HuH-7.5 (cell line): ENCODE measurements around the gene ARL4A.

Source experiments
- DNase-seq: peaks from one replicate; pipeline ENCODE4 v3.0.0; 2011; ENCODE audit warnings: low spot score

Gene ARL4A

GRCh38 chr7:12701433-12701832 is 14.0 kb downstream of the ARL4A start:
- no peak for DNase-seq

DNA sequence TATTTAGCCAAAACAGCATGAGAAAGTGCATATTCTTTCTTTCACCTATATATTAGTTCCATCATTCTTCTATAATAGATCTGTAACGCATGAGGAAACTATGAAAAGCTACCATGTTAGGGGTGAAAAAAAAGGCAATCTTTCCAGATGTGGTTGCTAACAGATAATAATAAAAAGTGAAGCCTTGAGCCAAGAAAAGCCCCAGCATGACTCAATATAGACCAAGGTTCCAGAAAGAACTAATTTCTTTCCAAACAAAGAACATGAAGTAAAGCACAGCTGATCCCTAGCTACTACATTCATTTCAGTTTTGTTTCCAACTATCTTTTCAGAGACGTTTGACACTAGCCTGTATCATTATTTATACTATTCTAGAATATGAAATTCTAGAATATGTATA is 16.4 kb downstream of the ARL4A start:
- DNase-seq = no peak

- DNase-seq = no peak
Observed at GRCh38 chr7:12705878-12706277, 18.4 kb downstream of the ARL4A start.

DNA sequence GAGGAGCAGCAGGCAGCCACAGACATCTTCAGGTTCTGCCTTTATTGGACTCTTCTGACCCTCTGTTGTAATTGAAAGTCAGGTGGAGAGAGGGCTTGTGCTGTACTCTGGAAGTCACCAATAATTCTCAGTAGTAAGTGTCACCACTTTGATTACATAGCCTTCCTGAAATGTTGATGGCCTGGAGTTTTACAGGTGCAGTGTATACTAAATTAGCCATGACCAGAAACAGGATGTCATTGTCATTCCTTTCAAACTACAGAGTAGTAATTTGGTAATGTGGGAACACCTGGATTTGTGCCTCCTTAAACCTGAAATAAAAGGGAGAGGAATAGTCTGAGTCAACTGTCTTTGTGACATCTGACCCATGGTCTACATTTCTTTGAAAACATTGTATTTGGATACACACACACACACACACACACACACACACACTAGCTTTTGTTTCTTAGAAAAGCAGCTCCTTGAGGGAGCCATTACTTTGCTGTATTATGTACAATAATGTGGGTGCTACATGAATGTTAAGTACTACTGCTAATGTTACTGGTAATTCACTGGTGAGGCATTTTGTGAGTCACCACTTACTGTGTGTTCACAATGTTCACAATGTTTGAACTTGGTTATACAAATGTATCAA is 19.6 kb downstream of the ARL4A start:
- no peak for DNase-seq

GRCh38 chr7:12708314-12708713 is 20.9 kb downstream of the ARL4A start:
- DNase-seq = no peak

- DNase-seq = no peak
Observed at GRCh38 chr7:12709726-12710502, 22.5 kb downstream of the ARL4A start.

DNA sequence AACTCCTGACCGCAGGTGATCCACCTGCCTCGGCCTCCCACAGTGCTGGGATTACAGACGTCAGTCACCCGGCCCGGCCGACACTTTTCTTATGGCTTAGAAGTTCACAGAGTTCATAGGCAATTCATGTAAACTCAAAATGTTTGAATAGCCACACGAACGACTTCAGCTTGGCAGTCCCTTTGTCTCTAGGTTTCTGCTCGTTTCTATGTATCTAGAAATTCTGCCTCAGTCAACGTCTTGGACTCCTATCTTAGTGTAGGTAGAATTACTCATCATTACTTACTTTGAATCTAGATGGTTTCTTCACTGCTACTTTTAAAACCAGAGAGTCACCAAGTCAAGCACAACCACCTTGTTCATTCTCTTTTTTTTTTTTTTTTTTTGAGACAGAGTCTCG is 23.7 kb downstream of the ARL4A start:
- no peak for DNase-seq

GRCh38 chr7:12712236-12712635 is 24.8 kb downstream of the ARL4A start:
- DNase-seq = peak; percentile 19

- no peak for DNase-seq
Observed at GRCh38 chr7:12713625-12714378, 26.4 kb downstream of the ARL4A start.

GRCh38 chr7:12714379-12714737 is 26.9 kb downstream of the ARL4A start:
- no peak for DNase-seq

DNA sequence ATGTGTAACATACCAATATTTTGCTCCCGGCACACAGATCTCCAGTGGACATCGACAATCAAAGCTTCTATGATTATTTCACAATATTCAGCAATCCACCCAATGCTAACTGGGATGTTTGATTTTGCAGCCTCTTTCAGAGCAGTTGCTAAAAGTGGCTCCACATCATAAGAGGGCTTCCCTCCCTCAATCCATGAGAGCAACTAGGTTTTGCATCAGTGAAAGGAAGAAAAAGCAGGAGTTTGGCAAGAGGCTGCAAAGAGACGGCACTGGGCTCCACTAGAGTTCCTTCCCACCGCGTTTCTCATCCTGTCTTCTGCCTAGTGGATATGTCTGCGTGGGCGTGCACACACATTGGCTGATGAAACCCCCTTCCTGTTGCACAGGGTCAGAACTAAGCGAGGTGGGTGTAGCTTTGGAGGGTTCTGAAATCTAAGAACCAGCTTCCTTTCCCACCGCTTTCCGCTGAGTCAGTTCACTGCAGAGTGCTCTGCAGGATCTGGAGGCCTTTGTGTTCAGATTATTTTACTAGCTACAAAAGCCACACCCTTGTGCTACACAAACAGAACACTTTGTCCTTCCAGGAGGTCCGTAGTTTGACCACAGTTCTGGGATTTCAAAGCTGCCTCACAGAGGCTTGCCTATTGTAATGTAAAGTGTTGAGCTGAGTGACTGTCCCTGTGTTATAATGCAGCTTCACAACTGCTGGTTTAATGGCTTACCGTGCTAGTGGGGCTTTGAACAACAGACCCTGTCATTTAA is 28.1 kb downstream of the ARL4A start:
- DNase-seq = peak; percentile 30

- DNase-seq = no peak
Observed at GRCh38 chr7:12716134-12716681, 28.8 kb downstream of the ARL4A start.

DNA sequence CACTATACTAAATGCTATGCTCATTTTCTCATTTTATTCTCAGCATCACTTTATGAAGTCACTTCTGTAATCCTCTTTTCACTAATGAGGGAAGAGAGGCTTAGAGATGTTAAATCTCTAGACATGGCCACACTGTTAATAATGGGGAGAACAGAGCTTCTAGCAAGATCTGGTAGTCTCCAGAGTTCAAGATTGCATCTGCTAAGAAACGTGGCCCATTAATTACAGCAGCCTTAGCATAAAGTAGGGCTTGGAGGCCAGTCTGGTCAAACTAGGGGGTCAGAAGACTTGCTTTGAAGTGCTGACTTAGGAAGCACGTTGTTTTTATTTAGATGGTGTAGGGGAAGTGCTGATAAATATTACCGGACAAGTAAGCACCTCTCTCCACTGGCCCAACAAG is 29.3 kb downstream of the ARL4A start:
- no peak for DNase-seq

DNA sequence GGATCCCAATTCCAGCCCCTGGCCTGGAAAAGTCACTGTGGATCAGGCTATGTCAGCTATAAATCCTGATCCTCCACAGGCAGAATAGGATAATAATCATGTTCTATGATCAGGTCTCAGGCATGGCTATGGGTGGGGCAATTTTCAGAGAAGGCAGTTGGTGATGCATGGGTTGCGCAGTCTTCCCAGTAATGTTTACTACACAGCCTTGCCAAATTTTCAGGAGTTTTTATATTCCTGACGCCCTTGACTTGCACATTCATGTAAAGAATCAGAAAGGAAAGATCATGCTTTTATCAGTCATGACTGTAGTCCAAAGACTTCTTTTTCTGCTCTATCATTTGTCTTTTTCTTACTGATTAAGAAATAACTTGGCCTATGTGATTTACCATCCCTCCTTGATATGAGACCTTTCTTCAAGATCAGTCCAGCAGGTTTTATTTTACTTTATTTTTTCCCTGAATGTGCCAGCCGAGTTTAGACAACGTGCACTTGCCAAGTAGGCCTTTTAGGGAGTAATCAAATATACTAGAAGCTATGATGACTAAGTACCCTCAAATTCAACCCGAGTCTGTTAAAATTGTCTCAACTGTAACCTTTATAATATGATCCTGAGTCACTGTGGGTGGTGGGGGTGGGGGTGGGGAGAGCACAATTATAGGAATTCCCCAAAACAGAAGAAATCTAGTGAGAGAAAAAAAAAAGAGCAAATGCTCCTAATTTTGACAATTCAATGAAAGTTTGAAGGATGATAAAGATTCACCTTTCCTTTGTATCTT is 31.9 kb downstream of the ARL4A start:
- no peak for DNase-seq

- no peak for DNase-seq
Observed at GRCh38 chr7:12719981-12720865, 32.8 kb downstream of the ARL4A start.

GRCh38 chr7:12721286-12721830 is 33.9 kb downstream of the ARL4A start:
- no peak for DNase-seq

DNA sequence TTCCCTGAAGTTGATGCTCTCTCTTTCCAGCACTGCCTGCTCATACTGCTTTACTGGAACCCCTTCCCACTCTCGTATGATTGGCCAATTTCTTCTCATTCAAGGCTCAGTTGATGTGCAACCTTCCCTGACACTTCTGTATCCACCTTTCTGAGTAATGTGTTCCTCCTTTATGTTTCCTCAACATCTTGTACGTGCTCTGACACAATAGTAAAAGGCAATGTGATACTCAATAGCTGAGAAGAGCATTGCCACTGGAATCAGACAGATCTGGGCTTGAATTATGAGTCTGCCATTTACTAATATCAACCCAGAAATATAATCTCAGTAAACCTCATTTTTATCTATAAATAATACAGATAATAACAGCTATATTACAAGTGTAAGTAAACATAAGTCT is 34.7 kb downstream of the ARL4A start:
- no peak for DNase-seq

DNA sequence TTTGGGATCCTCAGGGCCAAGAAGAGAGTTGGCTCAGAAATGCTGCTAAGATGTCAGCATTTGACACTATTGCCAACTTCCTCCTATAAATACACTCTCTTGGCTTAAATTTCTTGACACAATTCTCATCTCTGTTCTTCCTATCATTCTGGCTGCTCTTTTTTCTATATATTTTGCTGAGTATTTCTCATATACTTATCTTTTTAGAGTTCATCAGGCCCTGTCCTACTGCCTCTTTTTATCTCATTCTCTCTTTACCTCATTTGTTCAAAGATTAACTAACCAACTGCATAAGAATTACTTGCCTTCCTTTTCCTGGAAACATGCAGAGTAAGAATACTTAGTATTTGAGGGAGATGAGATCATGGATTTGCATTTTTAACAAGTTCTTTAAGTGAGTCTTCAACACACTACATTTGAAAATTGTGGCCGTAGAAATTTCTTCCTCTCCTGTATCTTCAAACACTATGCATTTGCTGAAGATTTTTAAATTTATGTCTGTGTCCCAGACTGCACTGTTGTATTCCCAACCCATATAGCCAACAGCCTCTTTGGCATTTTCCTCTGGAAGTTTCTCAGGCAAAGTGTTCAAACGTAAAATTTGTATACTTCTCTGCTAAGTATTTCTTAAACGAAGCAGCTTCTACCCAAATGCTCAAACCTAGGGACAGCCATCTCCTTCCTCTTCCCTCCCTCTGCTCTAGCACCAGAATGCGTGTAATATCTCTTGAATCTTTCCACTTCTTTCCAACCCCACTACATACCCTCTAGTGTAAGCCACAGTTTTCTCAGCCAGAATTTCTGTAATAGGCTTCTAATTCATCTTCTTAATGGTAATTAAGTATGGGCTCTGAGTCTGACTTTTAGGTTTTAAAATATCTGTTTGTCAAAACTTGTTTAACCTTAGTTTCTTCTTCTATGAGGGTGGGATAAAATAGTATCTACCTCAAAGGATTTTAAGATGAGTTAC is 35.5 kb downstream of the ARL4A start:
- DNase-seq = no peak
